MCF 10A (cell line): ENCODE results near the gene TCP10L. TPM values are rescaled to one million over a fixed set of nuclear protein-coding genes. Genes with fewer than 3 reads are reported as not detected.

Experiments used
- BruUV-seq: library from RNA; stranded (reverse); fragments of 400-500 nt; replicated peaks from 2 replicates; lab custom pipeline; 2021; lab: Mats Ljungman, UMichigan
- CTCF ChIA-PET: fragments of 300-600 bp; sonication (Branson Sonifier 250); formaldehyde crosslinking; extraction: SDS; loops from one replicate; lab custom pipeline; 2021; ENCODE audit warnings: antibody characterized with exemption, inconsistent platforms; lab: Yijun Ruan, JAX
- POLR2A ChIA-PET: fragments of 300-600, 350-650 bp; sonication (Branson Sonifier 250); formaldehyde crosslinking; extraction: SDS; loops from one replicate; lab custom pipeline; 2020; ENCODE audit warnings: antibody characterized with exemption, inconsistent platforms; lab: Yijun Ruan, JAX
- DNase-seq: peaks from one replicate; pipeline ENCODE4 v3.0.0-alpha.2; 2018; ENCODE audit not compliant: unreplicated experiment
- H3K27ac Mint-ChIP-seq: one replicate; pipeline ENCODE4 v1.8.0; 2022; ENCODE audit warnings: mild to moderate bottlenecking, low read depth, mixed read lengths; ENCODE audit not compliant: unreplicated experiment
- H3K27me3 Mint-ChIP-seq: one replicate; pipeline ENCODE4 v1.8.0; 2022; ENCODE audit warnings: mixed read lengths; ENCODE audit not compliant: insufficient read depth, unreplicated experiment
- H3K36me3 Mint-ChIP-seq: one replicate; pipeline ENCODE4 v1.8.0; 2022; ENCODE audit warnings: mild to moderate bottlenecking, moderate library complexity, mixed read lengths; ENCODE audit not compliant: insufficient read depth, unreplicated experiment
- H3K4me1 Mint-ChIP-seq: one replicate; pipeline ENCODE4 v1.8.0; 2022; ENCODE audit warnings: mixed read lengths; ENCODE audit not compliant: insufficient read depth, unreplicated experiment
- H3K4me3 Mint-ChIP-seq: one replicate; pipeline ENCODE4 v1.8.0; 2022; ENCODE audit warnings: mild to moderate bottlenecking, moderate library complexity, mixed read lengths; ENCODE audit not compliant: unreplicated experiment
- H3K9me3 Mint-ChIP-seq: one replicate; pipeline ENCODE4 v1.8.0; 2022; ENCODE audit warnings: mixed read lengths; ENCODE audit not compliant: unreplicated experiment
- intact Hi-C: fragments of 100-400 bp; cut with micrococcal nuclease; formaldehyde crosslinking; loops from 2 replicates; pipeline ENCODE4 v1.14.1; 2022
- total RNA-seq: library from RNA; stranded (reverse); gene quantifications from 2 replicates; pipeline ENCODE4 v1.2.3, GENCODE V29; 2022
- TF ChIP-seq, protein P1 (sequence below): fragments of 200-600 bp; IDR thresholded peaks from one replicate; pipeline ENCODE4 v1.8.0; 2022; ENCODE audit warnings: antibody characterized with exemption, mild to moderate bottlenecking; ENCODE audit not compliant: unreplicated experiment

TCP10L gene
- total RNA-seq, 1 experiment from 2014 or later, result not detected

- TF ChIP-seq, protein P1, sequence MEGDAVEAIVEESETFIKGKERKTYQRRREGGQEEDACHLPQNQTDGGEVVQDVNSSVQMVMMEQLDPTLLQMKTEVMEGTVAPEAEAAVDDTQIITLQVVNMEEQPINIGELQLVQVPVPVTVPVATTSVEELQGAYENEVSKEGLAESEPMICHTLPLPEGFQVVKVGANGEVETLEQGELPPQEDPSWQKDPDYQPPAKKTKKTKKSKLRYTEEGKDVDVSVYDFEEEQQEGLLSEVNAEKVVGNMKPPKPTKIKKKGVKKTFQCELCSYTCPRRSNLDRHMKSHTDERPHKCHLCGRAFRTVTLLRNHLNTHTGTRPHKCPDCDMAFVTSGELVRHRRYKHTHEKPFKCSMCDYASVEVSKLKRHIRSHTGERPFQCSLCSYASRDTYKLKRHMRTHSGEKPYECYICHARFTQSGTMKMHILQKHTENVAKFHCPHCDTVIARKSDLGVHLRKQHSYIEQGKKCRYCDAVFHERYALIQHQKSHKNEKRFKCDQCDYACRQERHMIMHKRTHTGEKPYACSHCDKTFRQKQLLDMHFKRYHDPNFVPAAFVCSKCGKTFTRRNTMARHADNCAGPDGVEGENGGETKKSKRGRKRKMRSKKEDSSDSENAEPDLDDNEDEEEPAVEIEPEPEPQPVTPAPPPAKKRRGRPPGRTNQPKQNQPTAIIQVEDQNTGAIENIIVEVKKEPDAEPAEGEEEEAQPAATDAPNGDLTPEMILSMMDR, result no peak
- Mint-ChIP-seq H3K9me3 (no peaks in the 10 kb centered on the region), H3K27ac (no peak overlapping the region), H3K4me3 (no peak overlapping the region), H3K36me3 (no peaks in the 10 kb centered on the region), H3K27me3 (no peaks in the 10 kb centered on the region), H3K4me1 (peaks cover 5% of the 10 kb centered on the region)
- CTCF ChIA-PET, result no interaction called here
- BruUV-seq, result no TSS peak
- intact Hi-C loops, result no loop called here
- no peak for DNase-seq
- POLR2A ChIA-PET, result no interaction called here
These were observed 45.9 kb downstream of the TCP10L start for GRCh38 chr21:32539378-32539777.

GRCh38 chr21:32538147-32538792 is 47.1 kb downstream of the TCP10L start:
- no peaks in the 10 kb centered on the region for H3K27me3 Mint-ChIP-seq

GRCh38 chr21:32537569-32537881 is 47.8 kb downstream of the TCP10L start:
- Mint-ChIP-seq H3K4me1 (peaks cover 5% of the 10 kb centered on the region), H3K4me3 (no peak overlapping the region), H3K27ac (no peak overlapping the region), H3K27me3 (no peaks in the 10 kb centered on the region), H3K36me3 (no peaks in the 10 kb centered on the region), H3K9me3 (no peaks in the 10 kb centered on the region)
- ChIA-PET POLR2A (no interaction called here), CTCF (interaction anchor here (0.7 kb wide), 1 partner anchor 1040 kb away, joined by 3 read pairs; no protein-coding TSS in a partner anchor)
- DNase-seq, result peak; percentile 25
- BruUV-seq, result no TSS peak
- TF ChIP-seq, protein P1, result no peak
- intact Hi-C loops, result no loop called here

More at GRCh38 chr21:32538147-32538792, 47.1 kb downstream of the TCP10L start:
- H3K9me3 Mint-ChIP-seq, result no peaks in the 10 kb centered on the region
- no TSS peak for BruUV-seq
- no peak overlapping the region for H3K27ac Mint-ChIP-seq
- H3K4me1 Mint-ChIP-seq, result peaks cover 5% of the 10 kb centered on the region
- CTCF ChIA-PET, result interaction anchor here (0.7 to 0.9 kb wide), 3 partner anchors 14 to 1999 kb away, joined by 3 read pairs; no protein-coding TSS in a partner anchor
- POLR2A ChIA-PET, result interaction anchor here (0.7 kb wide), 1 partner anchor 34 kb away, joined by 3 read pairs; no protein-coding TSS in a partner anchor
- intact Hi-C loops, result no loop called here
- TF ChIP-seq, protein P1, result no peak
- no peak overlapping the region for H3K4me3 Mint-ChIP-seq
- no peaks in the 10 kb centered on the region for H3K36me3 Mint-ChIP-seq
- DNase-seq, result no peak

- DNase-seq, result no peak
- H3K36me3 Mint-ChIP-seq, result no peaks in the 10 kb centered on the region
- TF ChIP-seq, protein P1, result no peak
- H3K27ac Mint-ChIP-seq, result no peak overlapping the region
- no peaks in the 10 kb centered on the region for H3K9me3 Mint-ChIP-seq
- H3K4me3 Mint-ChIP-seq, result no peak overlapping the region
- no TSS peak for BruUV-seq
- CTCF ChIA-PET, result interaction anchor here (0.6 kb wide), 1 partner anchor 34 kb away, joined by 3 read pairs; no protein-coding TSS in a partner anchor
- no peaks in the 10 kb centered on the region for H3K27me3 Mint-ChIP-seq
- POLR2A ChIA-PET, result no interaction called here
- peaks cover 5% of the 10 kb centered on the region for H3K4me1 Mint-ChIP-seq
- intact Hi-C loops, result no loop called here
These were observed 49.7 kb downstream of the TCP10L start for GRCh38 chr21:32535612-32536011.
